Cardiac fibroblast (primary cell): ENCODE results near the gene NUDT14.

Source experiments
- DNase-seq, 2 donors: peaks; one replicate each; pipeline versions ENCODE4 v3.0.0 to v3.0.0-alpha.2; 2010; ENCODE audit warnings: low read depth in 2 of 2
- H3K4me3 ChIP-seq, 2 donors: replicated peaks in 1 of 2; 1 replicate in 1 of 2; 2 replicates in 1 of 2; pipeline ENCODE4 v1.5.1; 2011; ENCODE audit warnings: low read depth in 2 of 2, low read length in 2 of 2, mild to moderate bottlenecking in 2 of 2, moderate library complexity in 1 of 2
- TF ChIP-seq, protein P1 (sequence below): IDR thresholded peaks from one replicate; pipeline ENCODE4 v1.5.1; 2011; ENCODE audit warnings: low read depth, mild to moderate bottlenecking, low read length, inconsistent platforms

Gene NUDT14

DNA sequence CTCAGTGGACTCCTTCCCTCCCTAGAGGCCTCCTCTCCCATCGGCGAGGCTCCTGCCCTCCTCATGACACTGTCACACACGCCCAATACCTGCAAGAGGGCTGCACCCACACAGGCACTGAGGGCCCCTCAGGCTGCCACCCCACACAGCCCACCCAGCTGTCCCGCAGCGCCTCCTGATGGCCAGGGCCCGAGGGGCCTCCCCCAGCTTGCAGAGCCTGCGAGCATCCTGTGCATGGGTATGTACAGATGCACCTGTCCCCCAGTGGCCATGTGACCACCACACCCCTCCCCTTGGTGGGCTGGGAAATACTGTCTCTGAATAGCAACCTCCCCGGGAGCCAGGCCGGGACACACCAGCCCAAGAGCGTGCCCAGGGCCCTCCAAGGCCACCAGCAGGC is 19.0 kb upstream of the NUDT14 start:
- no peak overlapping the region for H3K4me3 ChIP-seq
- TF ChIP-seq, protein P1, sequence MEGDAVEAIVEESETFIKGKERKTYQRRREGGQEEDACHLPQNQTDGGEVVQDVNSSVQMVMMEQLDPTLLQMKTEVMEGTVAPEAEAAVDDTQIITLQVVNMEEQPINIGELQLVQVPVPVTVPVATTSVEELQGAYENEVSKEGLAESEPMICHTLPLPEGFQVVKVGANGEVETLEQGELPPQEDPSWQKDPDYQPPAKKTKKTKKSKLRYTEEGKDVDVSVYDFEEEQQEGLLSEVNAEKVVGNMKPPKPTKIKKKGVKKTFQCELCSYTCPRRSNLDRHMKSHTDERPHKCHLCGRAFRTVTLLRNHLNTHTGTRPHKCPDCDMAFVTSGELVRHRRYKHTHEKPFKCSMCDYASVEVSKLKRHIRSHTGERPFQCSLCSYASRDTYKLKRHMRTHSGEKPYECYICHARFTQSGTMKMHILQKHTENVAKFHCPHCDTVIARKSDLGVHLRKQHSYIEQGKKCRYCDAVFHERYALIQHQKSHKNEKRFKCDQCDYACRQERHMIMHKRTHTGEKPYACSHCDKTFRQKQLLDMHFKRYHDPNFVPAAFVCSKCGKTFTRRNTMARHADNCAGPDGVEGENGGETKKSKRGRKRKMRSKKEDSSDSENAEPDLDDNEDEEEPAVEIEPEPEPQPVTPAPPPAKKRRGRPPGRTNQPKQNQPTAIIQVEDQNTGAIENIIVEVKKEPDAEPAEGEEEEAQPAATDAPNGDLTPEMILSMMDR = no peak
- DNase-seq = no peak

DNA sequence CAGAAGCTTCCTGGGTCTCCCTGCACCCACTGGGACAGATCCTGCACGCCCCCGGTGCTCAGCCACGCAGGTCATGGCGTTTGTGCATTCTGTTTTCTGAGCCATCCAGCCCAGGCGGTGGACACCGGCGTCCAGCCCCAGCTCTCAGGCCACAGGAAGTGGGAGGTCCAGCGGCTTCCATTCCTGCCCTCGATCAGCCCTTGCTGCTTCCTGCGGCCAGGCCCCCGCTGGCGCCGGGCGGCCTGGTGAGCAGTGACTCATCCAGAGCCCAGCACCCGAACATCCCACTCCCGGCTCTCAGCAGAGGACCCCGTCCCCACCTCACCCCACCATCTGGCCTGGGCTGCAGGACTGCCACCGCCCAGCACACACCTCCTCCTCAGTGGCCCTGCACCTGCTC is 18.0 kb upstream of the NUDT14 start:
- TF ChIP-seq, protein P1 = no peak

DNA sequence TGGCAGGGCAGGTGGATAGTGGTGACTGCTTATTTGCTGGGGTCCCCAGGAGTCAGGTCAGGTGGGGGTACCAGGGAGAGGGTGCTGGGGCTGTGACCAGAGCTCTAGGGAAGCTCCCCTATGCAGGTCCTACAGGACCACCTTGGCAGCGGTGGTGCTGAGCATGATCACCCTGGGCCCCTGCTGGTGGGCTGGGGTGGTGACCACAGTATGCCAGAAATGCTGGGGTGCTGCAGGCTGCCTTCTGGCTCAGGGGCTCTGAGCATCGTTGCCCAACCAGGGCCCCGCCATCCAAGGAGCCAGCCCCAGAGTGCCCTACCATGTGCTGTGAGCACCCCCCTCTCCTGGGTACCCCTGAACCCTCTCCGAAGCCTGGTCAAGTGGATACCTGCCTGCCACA is 17.5 kb upstream of the NUDT14 start:
- TF ChIP-seq, protein P1 = no peak
- DNase-seq = no peak
- no peak overlapping the region for H3K4me3 ChIP-seq

More for the DNA sequence above, 18.0 kb upstream of the NUDT14 start:
- H3K4me3 ChIP-seq = no peak overlapping the region
- DNase-seq = peak; percentile 53 to 58

DNA sequence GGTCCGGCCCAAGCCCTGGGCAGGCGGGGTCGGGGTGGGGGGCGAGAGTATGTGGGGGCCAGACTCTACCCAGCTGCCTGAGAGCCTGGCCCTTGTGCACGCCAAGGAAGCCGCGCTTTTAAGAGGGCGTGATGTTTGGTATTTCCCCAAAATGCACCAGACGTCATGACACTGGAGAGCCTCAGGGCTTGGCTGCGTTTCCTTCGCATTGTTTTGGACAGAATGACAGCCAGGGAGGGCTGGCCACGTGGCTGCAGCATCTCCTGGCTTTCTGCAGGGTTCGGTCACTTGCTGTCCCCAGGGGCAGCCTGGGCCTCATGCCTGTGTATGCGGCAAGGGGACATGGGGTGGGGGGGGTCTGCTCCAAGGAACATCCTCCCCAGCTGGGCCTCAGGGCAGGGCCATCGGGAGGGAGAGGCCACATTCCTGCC is 16.1 kb upstream of the NUDT14 start:
- TF ChIP-seq, protein P1 = no peak
- DNase-seq = peak; percentile 73 to 74
- no peak overlapping the region for H3K4me3 ChIP-seq

DNA sequence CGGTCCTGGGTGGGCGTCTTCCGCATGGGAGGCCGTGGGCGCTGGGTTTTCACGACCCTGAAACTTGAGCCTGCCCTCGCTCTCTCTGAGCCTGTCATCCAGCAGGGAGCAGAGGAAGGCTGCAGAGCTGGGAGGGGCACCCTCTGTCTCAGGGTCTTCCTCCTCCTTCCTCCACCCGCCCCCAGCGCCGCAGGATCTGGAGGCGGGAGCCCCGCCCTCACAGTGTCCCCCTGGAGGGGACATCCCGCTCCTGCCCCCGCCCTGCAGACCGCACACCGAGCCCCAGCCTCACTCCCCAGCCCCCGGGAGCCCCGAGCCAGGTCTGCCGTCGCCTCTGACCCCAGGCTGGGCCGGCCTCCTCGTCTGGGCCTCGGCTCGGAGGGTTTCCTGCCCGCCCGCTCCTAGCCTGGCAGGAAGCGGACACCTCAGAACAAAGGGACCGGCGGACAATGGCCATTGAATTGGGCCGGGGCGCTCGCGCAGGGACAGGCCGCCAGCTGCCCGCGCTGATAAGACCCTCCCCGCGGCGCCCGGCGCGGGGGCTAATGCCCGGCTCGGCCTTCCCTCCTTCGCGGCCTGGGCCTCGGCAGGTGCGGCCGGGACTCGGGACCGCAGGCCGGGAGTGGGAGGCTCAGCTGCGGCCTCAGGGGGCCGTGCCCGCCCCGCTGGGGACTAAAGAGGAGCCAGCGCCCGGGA is 15.3 kb upstream of the NUDT14 start:
- no peak overlapping the region for H3K4me3 ChIP-seq
- TF ChIP-seq, protein P1 = no peak
- DNase-seq = no peak

DNA sequence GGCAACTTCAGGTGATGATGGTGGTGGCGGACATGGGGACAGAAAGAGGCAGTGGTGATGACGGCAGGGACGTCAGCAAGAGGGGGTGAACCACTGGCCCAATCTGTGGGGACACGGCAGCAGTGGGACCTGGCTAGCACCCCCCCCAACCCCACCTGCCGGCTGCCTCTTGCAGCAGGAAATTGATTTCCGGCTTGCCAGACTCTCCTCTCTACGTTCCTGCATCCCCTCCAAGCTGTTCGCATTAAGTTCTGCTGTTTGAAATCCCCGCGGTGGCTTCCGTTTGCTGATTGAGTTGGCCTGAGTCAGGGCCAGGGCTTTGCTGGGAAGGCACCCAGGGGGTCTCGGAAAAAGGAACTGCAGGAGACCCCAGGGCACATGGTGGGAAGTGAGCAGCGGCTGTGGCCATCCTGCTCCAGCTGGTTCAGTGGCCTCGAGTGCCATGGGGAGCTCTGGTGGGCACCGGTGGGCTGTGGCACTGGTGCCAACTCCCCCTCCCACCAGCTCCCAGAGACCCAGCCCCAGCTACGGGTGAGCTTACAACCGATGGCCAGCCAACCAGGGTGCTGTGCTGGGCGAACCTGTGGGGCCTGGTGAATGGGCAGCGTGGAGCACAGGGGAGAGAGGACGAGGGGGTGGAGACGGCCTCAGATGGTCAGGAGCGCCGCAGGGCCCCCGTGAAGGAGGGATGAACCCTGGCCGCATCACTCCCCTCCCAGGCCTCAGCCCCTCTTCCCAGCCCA is 14.6 kb upstream of the NUDT14 start:
- H3K4me3 ChIP-seq = no peak overlapping the region
- TF ChIP-seq, protein P1 = no peak
- no peak for DNase-seq
